Neuronal stem cell (in vitro differentiated cells): ENCODE results near the gene PLEKHA8.

Experiments used
- DNase-seq: peaks from one replicate; pipeline ENCODE4 v3.0.0-alpha.2; 2013; ENCODE audit warnings: low spot score
- H2AFZ ChIP-seq: one replicate; pipeline ENCODE4 v1.6.1; 2013; ENCODE audit warnings: mild to moderate bottlenecking, low read length, inconsistent platforms
- H2AK5ac ChIP-seq: 2 replicates; pipeline ENCODE4 v1.6.1; 2013; ENCODE audit warnings: low read depth, mild to moderate bottlenecking, inconsistent platforms, low read length, moderate library complexity, mixed read lengths
- H2BK120ac ChIP-seq: 2 replicates; pipeline ENCODE4 v1.6.1; 2013; ENCODE audit warnings: low read depth, mild to moderate bottlenecking, inconsistent platforms, low read length, moderate library complexity, mixed read lengths
- H2BK12ac ChIP-seq: one replicate; pipeline ENCODE4 v1.6.1; 2013; ENCODE audit warnings: low read length, inconsistent platforms
- H2BK15ac ChIP-seq: 2 replicates; pipeline ENCODE4 v1.6.1; 2013; ENCODE audit warnings: mild to moderate bottlenecking, low read length, inconsistent platforms, mixed read lengths
- H2BK5ac ChIP-seq: one replicate; pipeline ENCODE4 v1.6.1; 2013; ENCODE audit warnings: inconsistent platforms, mild to moderate bottlenecking, low read length, moderate library complexity
- H3K14ac ChIP-seq: one replicate; pipeline ENCODE4 v1.6.1; 2013; ENCODE audit warnings: low read length, inconsistent platforms
- H3K18ac ChIP-seq: 2 replicates; pipeline ENCODE4 v1.6.1; 2013; ENCODE audit warnings: low read length, inconsistent platforms
- H3K23ac ChIP-seq: 2 replicates; pipeline ENCODE4 v1.6.1; 2013; ENCODE audit warnings: low read depth, mild to moderate bottlenecking, mixed read lengths, low read length, inconsistent platforms; ENCODE audit not compliant: poor library complexity
- H3K27ac ChIP-seq: replicated peaks from 3 replicates; pipeline ENCODE4 v1.5.1; 2013; ENCODE audit warnings: low read length, inconsistent platforms
- H3K27me3 ChIP-seq, 3 experiments: 2 replicates each; pipeline ENCODE4 v1.6.1; 2013; ENCODE audit warnings: low read length in 3 of 3, mild to moderate bottlenecking in 2 of 3, inconsistent platforms in 1 of 3, low read depth in 1 of 3, mixed read lengths in 1 of 3, moderate library complexity in 1 of 3; ENCODE audit not compliant: control insufficient read depth in 3 of 3, insufficient read depth in 3 of 3
- H3K36me3 ChIP-seq, 2 donors: replicated peaks in 1 of 2; 2 replicates each; pipeline ENCODE4 v1.6.1; 2013; ENCODE audit warnings: low read length in 2 of 2; ENCODE audit not compliant: control insufficient read depth in 2 of 2, insufficient read depth in 2 of 2
- H3K4ac ChIP-seq: 2 replicates; pipeline ENCODE4 v1.6.1; 2013; ENCODE audit warnings: inconsistent platforms, mild to moderate bottlenecking, low read length, moderate library complexity
- H3K4me1 ChIP-seq, 2 donors: 1 replicate in 1 of 2; 2 replicates in 1 of 2; pipeline ENCODE4 v1.6.1; 2013; ENCODE audit warnings: low read length in 2 of 2, low read depth in 1 of 2; ENCODE audit not compliant: control insufficient read depth in 2 of 2, insufficient read depth in 1 of 2
- H3K4me2 ChIP-seq: one replicate; pipeline ENCODE4 v1.6.1; 2013; ENCODE audit warnings: mild to moderate bottlenecking, low read length, inconsistent platforms; ENCODE audit not compliant: insufficient read depth, poor library complexity, severe bottlenecking
- H3K4me3 ChIP-seq, 2 donors: 2 replicates each; pipeline ENCODE4 v1.5.1; 2013; ENCODE audit warnings: low read length in 2 of 2, mild to moderate bottlenecking in 2 of 2, inconsistent platforms in 1 of 2, moderate library complexity in 1 of 2
- H3K79me1 ChIP-seq: one replicate; pipeline ENCODE4 v1.6.1; 2013; ENCODE audit warnings: low read depth, mild to moderate bottlenecking, inconsistent platforms, low read length, moderate library complexity
- H3K9ac ChIP-seq: one replicate; pipeline ENCODE4 v1.6.1; 2013; ENCODE audit warnings: mild to moderate bottlenecking, low read depth, low read length, inconsistent platforms; ENCODE audit not compliant: poor library complexity
- H3K9me3 ChIP-seq, 2 donors: replicated peaks in 1 of 2; 2 replicates each; pipeline versions ENCODE3 to v1.6.1; 2013; ENCODE audit warnings: low read length in 2 of 2, mild to moderate bottlenecking in 2 of 2, inconsistent platforms in 1 of 2, low read depth in 1 of 2, mixed read lengths in 1 of 2, moderate library complexity in 1 of 2; ENCODE audit not compliant: control insufficient read depth in 2 of 2, insufficient read depth in 1 of 2
- H4K8ac ChIP-seq: one replicate; pipeline ENCODE4 v1.6.1; 2013; ENCODE audit warnings: low read depth, mild to moderate bottlenecking, inconsistent platforms, low read length, moderate library complexity
- H4K91ac ChIP-seq: one replicate; pipeline ENCODE4 v1.6.1; 2013; ENCODE audit warnings: low read length, low read depth, mild to moderate bottlenecking, inconsistent platforms; ENCODE audit not compliant: poor library complexity
- WGBS, 2 donors: extraction: QIAGEN DNeasy Blood & Tissue Kit; methylation state at CpG; one replicate each; pipeline ENCODE4 v1.1.7; 2013; ENCODE audit warnings: missing lambda C conversion rate in 2 of 2, mixed read lengths in 1 of 2; ENCODE audit not compliant: insufficient read length in 2 of 2, insufficient replicate concordance in 1 of 2; ENCODE audit errors: extremely low coverage in 2 of 2; 5-methylcytosine and 5-hydroxymethylcytosine counted together

The PLEKHA8 gene

GRCh38 chr7:30162622-30163124 is 134.5 kb downstream of the PLEKHA8 start:
- no peak for DNase-seq
- Histone ChIP-seq H3K36me3 (no peaks in the 10 kb centered on the region), H3K4ac (no peak overlapping the region), H3K9me3 (no peaks in the 10 kb centered on the region), H2BK120ac (no peak overlapping the region), H3K23ac (no peak overlapping the region), H3K9ac (no peak overlapping the region), H4K8ac (no peak overlapping the region), H3K27ac (peak overlapping the region; percentile 29), H3K27me3 (peaks cover 0 to 11% (median 0%) of the 10 kb centered on the region in 3 experiments), H3K4me3 (peak overlapping the region in 1 of 2 donors; percentile 11), H3K4me2 (no peak overlapping the region), H2AK5ac (no peak overlapping the region), H3K4me1 (peaks cover 16 to 38% of the 10 kb centered on the region in 2 donors), H2BK15ac (no peak overlapping the region), H2BK12ac (no peak overlapping the region), H4K91ac (no peak overlapping the region), H2AFZ (peak overlapping the region; percentile 54), H3K14ac (no peak overlapping the region), H3K18ac (no peak overlapping the region), H2BK5ac (no peak overlapping the region), H3K79me1 (no peaks in the 10 kb centered on the region)
- no CpG with 5 or more reads among the region's 5 CpGs for WGBS, 2 donors

GRCh38 chr7:30163231-30163894 is 135.2 kb downstream of the PLEKHA8 start:
- Histone ChIP-seq H3K18ac (no peak overlapping the region), H3K4me3 (no peak overlapping the region), H3K27ac (no peak overlapping the region), H3K14ac (no peak overlapping the region), H2AFZ (peak overlapping the region; percentile 54), H2BK120ac (no peak overlapping the region), H2BK12ac (no peak overlapping the region), H2BK5ac (no peak overlapping the region), H3K4ac (no peak overlapping the region), H3K79me1 (no peaks in the 10 kb centered on the region), H3K27me3 (peaks cover 0 to 17% (median 0%) of the 10 kb centered on the region in 3 experiments), H2BK15ac (no peak overlapping the region), H3K4me2 (no peak overlapping the region), H3K9me3 (no peaks in the 10 kb centered on the region), H3K23ac (no peak overlapping the region), H2AK5ac (no peak overlapping the region), H4K8ac (no peak overlapping the region), H4K91ac (no peak overlapping the region), H3K9ac (no peak overlapping the region), H3K36me3 (no peaks in the 10 kb centered on the region), H3K4me1 (peaks cover 16 to 38% of the 10 kb centered on the region in 2 donors)
- no peak for DNase-seq
- WGBS, 2 donors: no CpG with 5 or more reads among the region's 13 CpGs

DNA sequence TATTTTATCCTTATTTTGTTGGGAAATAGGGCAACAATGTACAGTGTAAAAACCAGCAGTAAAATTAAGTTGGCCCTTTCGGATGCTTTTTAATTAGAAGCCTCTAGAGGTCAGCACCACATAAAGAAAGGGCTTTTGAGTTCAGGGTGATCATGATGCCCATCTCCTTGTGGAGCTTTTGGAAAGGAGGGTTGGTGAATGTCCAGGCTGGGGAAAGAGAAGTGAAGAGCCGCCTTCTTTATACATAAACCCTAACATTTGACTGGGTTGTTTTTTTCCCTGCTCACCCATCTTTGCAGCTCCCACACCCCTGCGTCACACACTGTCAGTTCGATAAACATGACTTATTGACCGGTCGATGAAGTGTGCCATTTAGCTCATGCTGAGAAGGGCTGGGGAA is 136.4 kb downstream of the PLEKHA8 start:
- WGBS, 2 donors: no CpG with 5 or more reads among the region's 6 CpGs
- H2BK15ac ChIP-seq: no peak overlapping the region
- H3K27ac ChIP-seq: no peak overlapping the region
- no peak overlapping the region for H3K4me3 ChIP-seq
- no peaks in the 10 kb centered on the region for H3K79me1 ChIP-seq
- no peak overlapping the region for H3K14ac ChIP-seq
- no peak overlapping the region for H3K9ac ChIP-seq
- no peaks in the 10 kb centered on the region for H3K36me3 ChIP-seq
- no peak overlapping the region for H4K8ac ChIP-seq
- no peak overlapping the region for H3K4ac ChIP-seq
- no peak overlapping the region for H3K18ac ChIP-seq
- peaks cover 18 to 46% of the 10 kb centered on the region in 2 donors for H3K4me1 ChIP-seq
- H2BK5ac ChIP-seq: no peak overlapping the region
- DNase-seq: no peak
- H3K23ac ChIP-seq: no peak overlapping the region
- H2BK12ac ChIP-seq: no peak overlapping the region
- H3K9me3 ChIP-seq: no peaks in the 10 kb centered on the region
- H3K27me3 ChIP-seq: peaks cover 0 to 22% (median 0%) of the 10 kb centered on the region in 3 experiments
- no peak overlapping the region for H2AFZ ChIP-seq
- H4K91ac ChIP-seq: no peak overlapping the region
- H2BK120ac ChIP-seq: no peak overlapping the region
- no peak overlapping the region for H3K4me2 ChIP-seq
- H2AK5ac ChIP-seq: no peak overlapping the region

- Histone ChIP-seq H2BK5ac (no peak overlapping the region), H3K14ac (no peak overlapping the region), H3K23ac (no peak overlapping the region), H2AFZ (no peak overlapping the region), H2BK12ac (no peak overlapping the region), H4K91ac (no peak overlapping the region), H2BK120ac (no peak overlapping the region), H3K4me1 (peaks cover 18 to 46% of the 10 kb centered on the region in 2 donors), H2AK5ac (no peak overlapping the region), H3K79me1 (no peaks in the 10 kb centered on the region), H3K18ac (no peak overlapping the region), H3K4me3 (no peak overlapping the region), H3K36me3 (no peaks in the 10 kb centered on the region), H2BK15ac (no peak overlapping the region), H3K4ac (no peak overlapping the region), H3K4me2 (no peak overlapping the region), H3K9ac (no peak overlapping the region), H4K8ac (no peak overlapping the region), H3K27ac (no peak overlapping the region), H3K27me3 (peaks cover 0 to 33% (median 0%) of the 10 kb centered on the region in 3 experiments), H3K9me3 (no peaks in the 10 kb centered on the region)
- no peak for DNase-seq
- no CpG with 5 or more reads among the region's 3 CpGs for WGBS, 2 donors
These were observed 137.4 kb downstream of the PLEKHA8 start for GRCh38 chr7:30165590-30165989.
